IPS DF 6.9 (cell line): Measurements from ENCODE around the gene CEP43.

ENCODE experiments used
- DNase-seq: peaks from one replicate; pipeline ENCODE4 v3.0.0-alpha.2; 2013; ENCODE audit warnings: low read depth, low spot score
- H3K27ac ChIP-seq: one replicate; pipeline ENCODE4 v1.5.1; 2013; ENCODE audit warnings: low read length, control low read depth
- H3K27me3 ChIP-seq: 2 replicates; pipeline ENCODE4 v1.6.1; 2013; ENCODE audit warnings: mild to moderate bottlenecking, low read length; ENCODE audit not compliant: control insufficient read depth, insufficient read depth
- H3K36me3 ChIP-seq: 2 replicates; pipeline ENCODE4 v1.6.1; 2013; ENCODE audit warnings: low read length; ENCODE audit not compliant: control insufficient read depth, insufficient read depth
- H3K4me1 ChIP-seq: 2 replicates; pipeline ENCODE4 v1.6.1; 2013; ENCODE audit warnings: low read length; ENCODE audit not compliant: control insufficient read depth, insufficient read depth
- H3K4me3 ChIP-seq: 2 replicates; pipeline ENCODE4 v1.5.1; 2013; ENCODE audit warnings: mild to moderate bottlenecking, low read length
- H3K9me3 ChIP-seq: 2 replicates; pipeline ENCODE4 v1.6.1; 2013; ENCODE audit warnings: low read length, inconsistent platforms; ENCODE audit not compliant: control insufficient read depth, insufficient read depth
- WGBS: extraction: QIAGEN DNeasy Blood & Tissue Kit; methylation state at CpG from one replicate; pipeline ENCODE4 v1.1.7; 2013; ENCODE audit warnings: mixed read lengths, missing lambda C conversion rate; ENCODE audit not compliant: insufficient read length, insufficient coverage; 5-methylcytosine and 5-hydroxymethylcytosine counted together

Gene CEP43

DNA sequence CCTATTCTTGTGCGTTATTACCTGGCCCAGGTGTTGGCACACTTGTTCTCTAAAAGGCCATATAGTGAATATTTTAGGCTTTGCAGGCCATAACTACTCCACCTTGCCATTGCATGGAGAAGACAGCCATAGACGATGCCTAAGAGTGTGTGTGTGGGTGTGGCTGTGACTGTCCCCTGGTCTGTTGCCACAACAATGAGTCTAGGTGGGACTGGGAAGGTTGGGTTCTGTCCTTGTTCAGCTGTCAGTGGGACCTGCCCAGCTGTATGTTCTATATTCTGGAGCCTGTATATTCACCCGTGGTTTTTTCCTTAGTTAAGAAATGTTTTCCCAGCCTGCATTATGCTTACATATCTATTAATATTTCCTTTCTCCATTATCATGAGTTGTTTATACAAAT lies 38.6 kb downstream of the CEP43 start:
- H3K36me3 ChIP-seq, result peaks cover 13% of the 10 kb centered on the region; the same call in 1 of the 2 replicates
- H3K4me3 ChIP-seq, result no peak overlapping the region
- no peaks in the 10 kb centered on the region for H3K9me3 ChIP-seq
- 0 out of 2 replicates have a peak, but pooled peaks cover 1% of the 10 kb centered on the region for H3K27me3 ChIP-seq
- no peaks in the 10 kb centered on the region for H3K4me1 ChIP-seq
- H3K27ac ChIP-seq, result no peak overlapping the region
- no peak for DNase-seq
- WGBS, result no CpG with 5 or more reads among the region's 3 CpGs

DNA sequence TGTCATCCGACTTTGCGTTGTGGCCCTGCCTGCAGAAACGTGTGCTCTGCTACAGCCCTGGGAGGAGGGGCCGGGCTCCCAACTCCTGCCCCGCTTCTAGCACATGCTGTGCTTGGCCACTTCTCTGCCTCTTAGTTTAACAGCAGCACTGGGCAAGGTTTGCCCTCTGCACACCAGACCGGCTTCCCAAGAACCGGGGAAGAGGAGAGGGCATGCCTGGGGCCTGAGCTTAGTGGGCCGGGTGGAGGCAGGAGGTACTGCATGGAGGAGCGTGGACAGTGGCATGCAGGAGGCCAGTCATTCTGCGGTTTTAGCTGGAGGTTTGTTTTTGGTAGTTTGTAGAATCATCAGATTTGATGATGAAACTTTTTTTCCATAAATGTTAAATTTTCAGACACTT lies 45.5 kb downstream of the CEP43 start:
- H3K27ac ChIP-seq, result no peak overlapping the region
- no peaks in the 10 kb centered on the region for H3K4me1 ChIP-seq
- H3K9me3 ChIP-seq, result no peaks in the 10 kb centered on the region
- H3K4me3 ChIP-seq, result no peak overlapping the region
- no peaks in the 10 kb centered on the region for H3K27me3 ChIP-seq
- no peak for DNase-seq
- no CpG with 5 or more reads among the region's 10 CpGs for WGBS
- H3K36me3 ChIP-seq, result peaks cover 2% of the 10 kb centered on the region; the same call in 1 of the 2 replicates

DNA sequence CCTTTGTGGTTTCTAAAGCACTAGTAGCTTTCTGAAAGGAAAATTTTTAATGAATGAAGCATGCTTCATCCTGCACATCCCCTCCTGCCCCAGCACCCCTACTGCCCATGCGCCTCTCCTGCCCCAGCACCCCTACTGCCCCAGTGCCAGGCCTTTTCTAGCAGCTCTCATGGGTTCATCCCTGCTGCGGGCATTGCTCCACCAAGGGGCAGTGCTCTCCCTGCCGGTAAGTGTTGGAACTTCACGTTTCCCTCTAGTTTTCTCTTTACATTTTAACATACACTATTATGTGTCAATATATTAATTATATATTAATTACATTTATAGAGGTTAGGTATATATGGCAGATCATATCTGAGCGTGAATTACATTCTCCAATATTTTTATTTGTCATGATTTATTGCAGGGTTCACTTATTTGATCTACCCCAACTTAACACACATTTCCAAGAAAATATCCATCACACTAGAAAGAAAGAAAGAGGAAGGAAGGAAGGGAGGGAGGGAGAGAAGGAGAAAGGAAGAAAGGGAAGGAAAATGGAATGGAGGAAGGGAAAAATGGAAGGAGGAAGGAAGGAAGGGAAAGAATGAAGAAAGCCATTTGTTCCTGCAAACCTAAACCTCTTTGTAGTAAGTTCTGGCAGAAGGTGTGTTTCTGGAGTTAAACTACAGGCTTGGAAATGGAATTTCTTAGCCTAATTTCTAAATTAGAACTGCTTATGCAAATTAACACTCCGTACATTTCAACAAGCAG lies 46.8 kb downstream of the CEP43 start:
- Histone ChIP-seq H3K27me3 (no peaks in the 10 kb centered on the region), H3K36me3 (no peaks in the 10 kb centered on the region), H3K4me3 (no peak overlapping the region), H3K9me3 (no peaks in the 10 kb centered on the region), H3K4me1 (no peaks in the 10 kb centered on the region), H3K27ac (no peak overlapping the region)
- whole genome bisulfite sequencing, result no CpG with 5 or more reads among the region's 6 CpGs
- DNase-seq, result no peak

DNA sequence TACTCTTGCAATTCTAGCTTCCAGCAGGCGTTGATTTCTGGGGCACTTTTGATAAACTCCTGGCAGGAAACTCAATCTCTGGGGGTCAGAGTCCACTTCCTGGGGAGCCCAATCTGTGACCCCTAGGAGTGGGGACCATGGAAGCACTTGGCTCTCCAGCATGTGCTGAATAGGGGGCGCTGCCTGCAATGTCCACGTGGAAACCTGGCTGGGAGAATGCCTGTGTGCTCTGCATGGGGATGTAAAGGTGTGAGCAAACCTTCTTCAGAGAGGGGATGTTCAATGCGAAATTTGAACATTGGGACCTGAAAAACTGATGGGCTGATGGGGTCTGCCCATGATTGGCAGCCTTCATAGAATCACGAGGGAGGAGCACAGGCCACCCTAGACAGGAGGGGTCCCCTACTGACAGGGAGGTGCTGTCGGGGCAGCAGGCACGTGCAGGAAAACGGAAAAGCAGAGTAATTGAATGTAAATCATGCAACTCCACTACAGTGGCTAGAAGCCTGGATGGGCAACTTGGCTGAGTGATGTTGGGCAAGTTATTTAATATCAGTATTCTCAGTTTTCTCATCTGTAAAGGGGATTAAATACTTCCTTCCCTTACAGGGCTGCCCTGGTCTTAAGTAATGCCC lies 47.8 kb downstream of the CEP43 start:
- WGBS, result no CpG with 5 or more reads among the region's 8 CpGs
- H3K9me3 ChIP-seq, result no peaks in the 10 kb centered on the region
- H3K27ac ChIP-seq, result no peak overlapping the region
- no peak overlapping the region for H3K4me3 ChIP-seq
- DNase-seq, result no peak
- H3K4me1 ChIP-seq, result no peaks in the 10 kb centered on the region
- no peaks in the 10 kb centered on the region for H3K27me3 ChIP-seq
- no peaks in the 10 kb centered on the region for H3K36me3 ChIP-seq

DNA sequence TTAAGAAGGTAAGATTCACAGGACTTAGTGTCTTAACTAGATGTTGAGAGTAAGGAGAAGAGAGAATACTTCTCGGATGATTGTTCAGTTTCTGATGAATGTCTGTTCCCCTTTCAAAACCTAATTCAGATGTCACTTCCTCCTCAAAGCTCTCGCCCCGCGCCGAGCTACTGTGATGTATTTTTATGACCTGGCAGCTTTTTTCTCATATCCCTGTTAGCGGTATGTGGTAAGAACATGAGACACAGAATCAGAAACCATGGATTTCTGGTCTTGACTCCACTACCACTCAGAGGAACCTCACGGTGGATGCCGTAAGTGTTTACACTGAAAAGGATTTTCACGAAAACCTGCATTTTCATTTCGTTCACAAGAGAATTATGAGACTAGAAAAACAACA lies 48.4 kb downstream of the CEP43 start:
- no peaks in the 10 kb centered on the region for H3K4me1 ChIP-seq
- no peak overlapping the region for H3K27ac ChIP-seq
- no peaks in the 10 kb centered on the region for H3K9me3 ChIP-seq
- DNase-seq, result no peak
- H3K4me3 ChIP-seq, result no peak overlapping the region
- no peaks in the 10 kb centered on the region for H3K27me3 ChIP-seq
- no CpG with 5 or more reads among the region's 10 CpGs for WGBS
- H3K36me3 ChIP-seq, result no peaks in the 10 kb centered on the region
